GM19043 (cell line): ENCODE results near the gene POFUT2.
"Not testable (repeated sequence)": the region's sequence is repeated elsewhere in the genome, so short reads cannot be mapped to it uniquely, and the experiment has no call there.

Source experiments
- ATAC-seq: cut with Tn5 transposase; IDR thresholded peaks from one replicate; pipeline ENCODE4 v1.9.1; 2021; ENCODE audit warnings: low read depth; ENCODE audit not compliant: unreplicated experiment

POFUT2 gene

DNA sequence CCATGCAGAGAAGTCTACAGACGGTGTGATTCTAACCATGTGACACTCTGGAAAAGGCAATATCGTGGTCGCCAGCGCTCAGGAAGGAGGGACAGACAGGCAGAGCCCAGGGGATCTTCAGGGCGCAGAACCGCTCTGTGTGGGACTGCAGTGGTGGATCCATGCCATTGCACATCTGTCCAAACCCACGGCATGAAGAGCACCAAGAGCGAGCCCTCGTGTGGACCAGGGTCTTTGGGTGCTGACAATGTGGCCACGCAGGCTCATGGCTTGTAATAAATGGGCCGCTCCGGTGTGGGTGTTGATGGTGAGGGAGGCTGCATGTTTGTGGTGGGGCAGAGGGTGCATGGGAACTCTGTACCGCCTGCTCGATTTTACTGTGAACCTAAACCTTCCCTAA, 25.3 kb upstream of the POFUT2 start:
- ATAC-seq, result no peak

DNA sequence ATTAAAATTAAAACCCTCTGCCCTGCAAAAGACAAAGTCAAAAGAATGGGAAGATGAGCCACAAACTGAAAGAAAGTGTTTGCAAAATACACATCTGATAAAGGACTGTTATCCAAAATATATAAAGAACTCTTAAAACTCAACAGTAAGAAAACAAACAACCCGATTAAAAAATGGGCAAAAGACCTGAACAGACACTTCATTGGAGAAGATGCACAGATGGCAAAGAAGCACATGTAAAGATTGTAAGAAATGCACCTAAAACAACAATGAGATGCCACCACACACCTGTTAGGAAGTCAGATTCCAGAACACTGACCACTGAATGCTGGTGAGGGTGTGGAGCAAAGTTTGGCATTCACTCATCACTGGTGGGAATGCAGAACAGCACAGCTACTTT, 24.6 kb upstream of the POFUT2 start:
- ATAC-seq, result no peak

- no peak for ATAC-seq
These were observed 22.8 kb upstream of the POFUT2 start for GRCh38 chr21:45310459-45310858.

DNA sequence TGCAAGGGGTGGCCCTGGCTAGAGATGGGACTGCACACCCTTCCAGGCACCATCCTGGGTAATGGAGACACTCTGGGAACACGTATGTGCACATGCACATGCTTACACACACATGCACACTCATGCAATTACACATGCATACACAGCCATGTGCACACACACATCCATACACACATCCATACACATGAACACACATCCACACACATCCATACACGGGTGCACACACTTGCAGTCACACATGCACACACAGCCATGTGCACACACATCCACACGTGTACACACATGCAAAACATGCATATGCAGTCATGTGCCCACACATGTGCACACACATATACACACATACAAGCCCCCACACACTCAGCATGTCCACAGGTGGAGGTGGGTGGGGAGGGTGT, 22.3 kb upstream of the POFUT2 start:
- no peak for ATAC-seq

- ATAC-seq, result no peak
These were observed 21.6 kb upstream of the POFUT2 start for GRCh38 chr21:45309069-45309986.

DNA sequence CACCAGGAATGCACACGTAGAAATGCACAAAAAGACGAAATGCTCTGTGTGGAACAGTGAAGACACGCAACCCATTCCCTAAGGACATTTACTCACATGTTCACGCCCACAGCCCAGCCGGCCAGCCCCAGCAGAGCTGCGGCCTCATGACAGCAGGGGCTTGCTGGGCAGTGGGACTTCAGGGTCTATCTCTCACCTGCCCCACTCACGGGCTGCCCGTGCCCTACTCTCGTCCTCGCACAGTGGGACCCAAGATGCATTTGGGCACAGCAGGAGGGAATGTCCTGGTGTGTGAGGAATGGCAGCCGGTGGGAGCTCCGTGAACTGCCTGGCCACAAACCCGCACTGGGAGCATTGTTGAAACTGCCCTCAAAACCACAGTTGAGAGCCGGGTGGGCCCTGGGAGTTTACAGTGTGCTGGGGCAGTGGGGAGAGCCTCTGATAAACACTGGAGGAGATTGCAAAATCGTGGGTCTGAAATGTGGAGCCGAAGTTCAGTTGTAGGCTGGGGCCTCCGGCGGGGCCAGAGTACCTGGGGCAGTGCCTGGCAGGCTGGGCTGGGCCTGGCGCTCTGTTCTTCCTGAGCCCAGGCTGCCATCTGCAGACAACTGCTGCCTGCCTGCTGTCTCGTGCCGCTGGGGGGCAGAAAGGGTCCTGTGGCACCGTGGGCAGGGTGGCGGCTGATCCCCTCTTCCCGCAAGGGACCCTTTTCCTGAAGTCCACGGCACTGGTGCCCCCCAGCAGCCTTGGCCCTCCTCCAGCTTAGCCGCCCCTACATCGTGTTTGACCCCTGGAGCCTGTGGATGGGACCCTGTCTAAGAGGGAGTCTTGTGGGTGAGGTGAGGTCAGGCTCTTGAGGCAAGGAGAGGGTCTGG, 20.7 kb upstream of the POFUT2 start:
- no peak for ATAC-seq

DNA sequence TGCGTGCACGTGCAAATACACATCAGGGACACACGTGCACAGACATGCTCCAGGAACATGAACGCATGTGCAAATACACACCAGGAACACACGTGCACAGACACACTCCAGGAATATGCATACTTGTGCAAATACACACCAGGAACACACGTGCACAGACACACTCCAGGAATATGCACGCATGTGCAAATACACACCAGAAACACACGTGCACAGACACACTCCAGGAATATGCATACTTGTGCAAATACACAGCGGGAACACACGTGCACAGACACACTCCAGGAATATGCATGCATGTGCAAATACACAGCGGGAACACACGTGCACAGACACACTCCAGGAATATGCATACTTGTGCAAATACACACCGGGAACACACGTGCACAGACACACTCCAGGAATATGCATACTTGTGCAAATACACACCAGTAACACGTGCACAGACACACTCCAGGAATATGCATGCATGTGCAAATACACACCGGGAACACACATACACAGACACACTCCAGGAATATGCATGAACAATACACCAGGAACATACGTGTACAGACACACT, 20.0 kb upstream of the POFUT2 start:
- ATAC-seq, result not testable (repeated sequence)

DNA sequence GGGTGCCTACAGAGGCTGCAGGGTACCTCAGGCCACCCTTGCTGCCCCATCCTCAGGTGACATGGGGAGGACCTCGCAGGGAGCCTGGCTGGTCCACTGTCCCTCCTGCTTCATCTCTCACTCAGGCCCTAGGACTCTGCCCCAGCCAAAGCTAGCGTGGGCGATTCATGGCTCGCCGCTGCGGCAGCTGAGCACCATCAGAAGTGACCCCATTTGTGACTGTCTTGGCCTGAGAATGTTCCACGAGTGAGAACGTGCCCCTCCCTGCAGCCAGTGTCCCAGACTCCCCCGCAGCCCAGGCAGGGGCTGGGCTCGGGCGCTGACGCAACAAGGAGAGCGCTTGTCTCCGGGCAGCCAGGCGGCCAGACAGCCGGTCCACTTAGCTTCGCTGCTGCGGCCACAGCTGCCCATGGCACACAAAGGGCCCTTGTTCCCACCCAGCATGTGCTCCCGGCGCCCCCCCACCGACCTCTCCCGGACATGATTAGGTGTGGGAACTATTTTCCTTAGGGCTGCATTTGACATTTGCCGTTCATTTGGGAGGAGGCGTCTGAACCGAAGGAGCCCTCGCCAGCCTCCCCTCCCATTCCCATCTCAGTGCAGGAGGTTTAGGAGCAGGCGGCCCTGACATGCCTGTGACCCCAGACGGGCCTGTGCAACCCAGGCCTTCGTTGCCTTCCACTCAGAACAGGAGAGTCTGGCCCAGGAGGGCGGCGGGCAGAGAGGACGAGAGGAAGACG, 19.3 kb upstream of the POFUT2 start:
- no peak for ATAC-seq

DNA sequence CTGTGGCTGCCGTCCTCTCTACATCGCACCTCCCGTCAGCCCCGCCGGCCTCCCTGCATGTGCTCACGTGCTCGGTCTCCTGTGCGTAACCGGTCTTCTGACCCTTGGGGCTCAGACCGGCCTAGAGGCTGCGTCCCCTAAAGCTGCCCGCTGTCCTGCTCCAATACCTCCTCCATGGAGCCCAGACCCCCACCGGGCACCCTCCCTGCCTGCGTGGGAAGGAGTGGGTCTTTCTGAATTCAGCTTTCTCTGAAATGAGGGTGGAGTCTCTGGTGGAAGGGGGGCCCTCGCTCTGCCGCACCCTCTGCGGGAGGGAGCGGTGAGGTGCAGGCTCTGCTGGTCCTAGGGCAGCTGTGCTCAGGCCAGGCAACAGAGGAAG, 18.7 kb upstream of the POFUT2 start:
- ATAC-seq, result no peak

DNA sequence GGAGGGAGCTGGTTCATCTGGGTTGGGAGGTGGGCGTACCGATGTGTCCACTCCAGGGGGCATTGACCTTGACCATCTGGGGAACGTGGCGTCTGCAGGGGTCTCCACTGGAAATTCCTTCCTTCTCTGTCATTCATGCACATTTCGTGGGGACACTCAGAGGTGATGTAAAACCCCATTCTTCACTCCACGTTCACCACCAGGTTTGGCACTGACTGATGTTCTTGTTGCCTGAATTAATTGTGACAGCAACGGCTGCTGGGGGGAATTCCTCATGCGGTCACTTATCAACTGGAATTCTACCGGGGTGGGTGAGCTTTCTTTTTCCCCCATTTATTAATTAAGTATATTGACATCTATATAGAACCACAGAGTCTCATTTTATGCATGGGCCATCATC, 18.1 kb upstream of the POFUT2 start:
- no peak for ATAC-seq

- no peak for ATAC-seq
These were observed 17.2 kb upstream of the POFUT2 start for GRCh38 chr21:45304945-45305344.

DNA sequence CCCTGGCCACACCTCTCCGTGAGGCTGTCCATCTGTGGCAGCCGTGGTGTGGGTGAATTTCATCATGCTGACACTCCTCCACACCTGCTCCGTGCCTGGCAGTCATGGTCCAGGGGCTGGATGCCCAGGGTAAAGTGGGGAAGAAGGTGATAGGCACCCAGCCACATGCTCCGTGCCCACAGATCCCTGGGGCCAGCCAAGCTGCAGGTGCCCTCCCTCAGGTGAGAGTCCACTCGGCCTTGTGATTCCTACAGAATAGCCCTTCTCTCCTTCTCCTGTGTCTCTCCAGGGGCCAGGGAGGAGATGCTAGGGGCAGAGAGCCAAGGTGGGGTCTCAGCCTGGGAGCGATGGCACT, 16.8 kb upstream of the POFUT2 start:
- ATAC-seq, result no peak

DNA sequence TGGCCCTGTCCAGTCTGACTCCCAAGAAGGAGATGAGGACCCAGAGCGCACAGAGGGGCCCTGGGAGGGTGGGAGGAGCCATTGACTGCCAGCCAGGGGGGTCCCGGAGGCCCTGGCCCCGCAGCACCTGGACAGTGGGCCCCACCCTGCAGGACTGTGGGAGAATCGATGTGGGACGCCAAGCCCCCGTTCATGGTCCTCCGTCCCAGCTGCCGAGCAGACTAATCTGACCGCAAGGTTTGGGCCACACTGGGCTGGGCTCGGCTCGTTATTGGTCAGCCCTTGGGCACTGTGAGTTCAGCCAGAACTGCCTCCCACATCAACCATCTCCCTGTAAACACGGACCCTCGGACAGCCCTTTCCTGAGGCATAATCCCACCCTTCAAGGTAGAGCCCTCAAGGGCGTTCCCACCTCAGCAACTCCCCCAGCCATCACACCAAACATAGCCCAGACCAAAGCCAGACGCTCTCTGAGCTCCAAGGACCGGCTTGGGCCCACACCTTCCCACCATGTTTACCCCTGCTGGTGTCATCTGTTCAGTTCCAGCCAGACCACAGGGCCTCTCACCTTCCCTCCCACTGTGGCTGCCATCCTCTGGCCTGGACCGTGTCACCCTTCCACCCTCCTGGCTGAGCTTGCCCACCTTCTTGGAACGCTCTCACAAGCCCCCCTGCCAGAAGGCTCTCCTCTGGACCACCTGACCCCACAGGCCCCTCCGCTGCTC, 16.2 kb upstream of the POFUT2 start:
- ATAC-seq, result no peak

DNA sequence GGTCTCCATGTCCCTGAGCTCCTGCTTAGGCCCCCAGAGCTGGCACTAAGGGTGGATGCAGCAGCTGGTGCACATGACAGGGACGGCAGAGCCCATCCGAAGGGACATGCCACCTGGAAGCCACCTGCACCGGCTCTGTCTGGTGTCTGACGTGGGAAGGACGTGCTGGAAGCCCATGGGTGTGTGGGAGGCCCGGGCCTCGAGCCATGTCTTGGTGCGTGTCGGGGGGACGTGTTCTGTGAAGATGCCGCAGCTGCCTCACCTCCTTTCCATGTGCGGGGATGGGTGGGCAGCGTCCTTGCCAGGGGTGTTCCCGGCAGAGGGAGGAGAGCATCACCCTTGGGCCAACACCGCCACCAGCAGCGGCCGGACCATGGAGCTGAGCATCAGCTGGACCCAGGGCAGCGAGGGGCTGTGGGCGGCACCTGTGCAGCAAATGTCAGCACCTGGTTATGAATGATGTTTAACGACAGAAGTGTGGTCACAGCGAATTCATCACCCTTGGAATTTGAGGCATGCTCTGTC, 15.5 kb upstream of the POFUT2 start:
- no peak for ATAC-seq

DNA sequence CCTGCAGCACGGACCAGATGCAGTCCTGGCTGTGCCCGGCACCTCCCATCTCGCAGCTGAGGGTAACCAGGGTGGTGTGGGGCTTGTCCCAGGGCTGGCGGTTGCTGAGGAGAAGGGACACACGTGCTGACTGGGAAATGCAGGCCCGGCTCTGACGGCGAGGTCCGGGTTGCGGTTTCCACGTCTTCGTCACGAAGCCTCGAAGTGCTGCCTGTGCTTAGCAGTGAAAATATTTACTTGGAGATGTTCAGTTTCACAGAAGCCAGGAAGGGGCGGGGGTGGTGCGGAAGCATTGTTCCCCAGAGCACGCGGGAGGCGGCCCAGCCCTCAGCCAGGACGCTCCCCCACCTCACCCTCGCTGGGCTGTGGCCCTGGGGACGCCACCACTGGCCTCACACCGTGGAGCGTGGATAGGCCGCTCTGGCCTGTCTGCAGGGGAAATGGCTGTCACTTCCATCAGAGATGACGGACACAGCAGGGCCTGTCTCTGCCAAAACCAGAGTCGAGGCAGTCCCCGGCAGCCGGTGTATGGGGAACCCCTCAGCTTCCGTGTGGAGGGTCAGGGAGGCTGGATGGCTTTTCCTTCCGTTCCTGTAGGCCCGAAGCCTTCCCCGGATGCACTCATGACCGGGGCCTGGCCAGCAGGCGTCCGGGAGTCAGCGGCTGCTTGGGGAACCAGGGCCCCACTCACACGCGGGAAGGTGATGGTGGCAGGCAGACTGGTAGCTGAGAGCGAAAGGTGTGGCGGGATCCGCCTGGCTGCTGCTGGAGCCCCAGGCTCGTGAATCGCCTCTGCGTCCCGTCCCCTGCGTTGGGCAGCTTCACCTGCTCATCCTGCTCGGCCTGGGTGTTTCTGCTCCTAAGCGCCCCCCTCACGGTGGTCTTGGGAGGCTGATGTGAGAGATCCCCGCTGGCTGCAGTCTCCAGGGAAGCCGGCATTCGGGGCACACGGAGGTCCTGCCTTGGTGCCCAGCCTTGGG, 14.7 kb upstream of the POFUT2 start:
- ATAC-seq, result no peak

GRCh38 chr21:45301521-45302081, 13.9 kb upstream of the POFUT2 start:
- no peak for ATAC-seq

GRCh38 chr21:45300786-45301520, 13.3 kb upstream of the POFUT2 start:
- no peak for ATAC-seq
